HG03280 (cell line): ENCODE measurements around the gene RALGAPB.

Experiments used
- ATAC-seq: cut with Tn5 transposase; IDR thresholded peaks from one replicate; pipeline ENCODE4 v1.9.1; 2021; ENCODE audit warnings: mild to moderate bottlenecking, moderate library complexity; ENCODE audit not compliant: unreplicated experiment

RALGAPB gene

DNA sequence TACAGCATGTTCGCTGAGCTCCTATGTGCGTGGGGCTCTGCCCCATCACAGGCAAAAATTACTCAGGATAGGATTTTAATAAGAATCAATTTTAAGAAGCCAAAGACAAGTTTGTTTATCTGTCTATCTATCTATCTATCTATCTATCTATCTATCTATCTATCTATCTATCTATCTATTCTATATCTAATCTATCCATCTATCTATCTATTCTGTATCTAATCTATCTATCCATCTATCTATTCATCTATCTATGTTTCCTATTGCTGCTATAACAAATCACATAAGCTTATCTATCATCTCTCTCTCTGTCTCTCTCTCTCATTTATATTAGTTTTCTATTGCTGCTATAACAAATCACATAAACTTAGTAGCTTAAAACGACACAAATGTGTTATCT, 130.6 kb downstream of the RALGAPB start:
- ATAC-seq: no peak

DNA sequence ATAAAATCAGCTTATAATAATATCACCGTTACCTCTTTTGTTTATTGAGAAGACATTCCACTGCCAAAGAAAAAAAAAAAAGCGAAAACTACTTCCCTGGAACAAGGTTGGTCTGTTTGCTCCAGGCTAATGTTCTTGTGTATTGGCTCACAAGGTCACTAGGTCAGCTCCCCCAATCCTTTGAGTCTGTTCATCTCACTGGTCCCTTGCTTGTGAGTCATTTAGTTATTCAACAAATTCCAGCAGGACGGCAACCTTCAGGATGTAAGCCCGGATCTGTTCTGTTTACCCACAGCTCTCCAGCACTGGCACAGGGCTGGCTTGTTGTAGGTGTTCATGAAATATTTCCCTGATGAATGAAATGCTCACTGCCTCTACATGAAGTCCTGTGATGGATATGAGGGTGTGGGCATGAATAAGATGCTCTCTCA, 132.2 kb downstream of the RALGAPB start:
- ATAC-seq: no peak

DNA sequence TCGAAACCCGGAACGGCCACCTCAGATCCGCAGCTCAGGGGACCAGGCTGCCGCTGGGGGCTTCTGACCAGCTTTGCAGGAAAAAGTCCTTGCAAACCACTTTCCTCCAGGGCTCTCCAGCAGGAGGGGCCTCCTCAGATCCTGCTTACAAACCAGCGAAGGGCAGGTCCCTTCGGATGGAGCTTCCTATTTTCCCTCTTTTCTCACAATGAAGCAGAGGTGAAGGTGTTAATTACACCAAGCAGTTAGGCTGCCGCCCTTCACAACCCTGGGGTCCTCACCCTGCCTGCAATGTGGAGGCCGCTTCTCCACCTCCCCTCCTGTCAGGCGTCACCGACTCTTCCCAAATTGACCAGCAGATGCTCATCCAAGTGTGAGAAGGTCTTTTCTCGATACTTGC, 134.7 kb downstream of the RALGAPB start:
- ATAC-seq: no peak

DNA sequence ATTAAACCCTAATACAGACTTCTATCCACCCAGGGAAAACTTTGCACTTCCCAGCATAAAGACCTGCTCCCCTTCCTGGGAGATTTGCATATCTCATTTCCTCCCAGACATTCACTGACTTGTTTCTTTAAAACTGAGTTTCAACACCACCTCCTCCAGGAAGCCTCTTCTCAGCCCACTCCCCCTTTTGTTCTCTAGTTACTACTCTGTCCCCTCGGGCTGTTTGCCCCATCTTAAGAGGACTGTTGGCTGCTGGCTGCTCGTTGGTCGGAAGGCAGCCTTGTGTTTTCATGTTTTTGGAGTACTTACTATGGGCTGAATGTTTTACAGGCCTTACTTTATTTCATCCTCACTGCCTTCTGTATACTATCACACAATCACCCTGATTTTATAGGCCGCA, 135.5 kb downstream of the RALGAPB start:
- no peak for ATAC-seq

DNA sequence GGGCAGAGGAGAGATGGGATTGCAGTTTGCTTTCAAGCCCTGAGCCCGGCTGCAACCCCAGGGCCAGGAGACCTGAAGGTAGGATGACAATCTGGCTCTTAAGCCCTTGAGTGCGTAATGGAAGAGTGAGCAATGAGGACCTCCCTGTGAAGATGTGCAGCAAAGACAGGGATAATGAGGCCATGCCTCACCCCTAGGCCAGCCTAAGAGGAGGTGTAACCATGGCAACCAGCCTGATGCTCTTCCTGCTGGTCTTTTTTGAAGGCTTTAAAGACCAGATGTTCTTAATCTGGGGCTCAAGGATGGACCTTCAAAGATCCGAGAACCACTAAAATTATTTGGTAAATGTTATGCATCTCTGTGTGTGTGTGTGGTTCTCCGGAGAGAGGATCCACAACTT, 137.2 kb downstream of the RALGAPB start:
- ATAC-seq: no peak

DNA sequence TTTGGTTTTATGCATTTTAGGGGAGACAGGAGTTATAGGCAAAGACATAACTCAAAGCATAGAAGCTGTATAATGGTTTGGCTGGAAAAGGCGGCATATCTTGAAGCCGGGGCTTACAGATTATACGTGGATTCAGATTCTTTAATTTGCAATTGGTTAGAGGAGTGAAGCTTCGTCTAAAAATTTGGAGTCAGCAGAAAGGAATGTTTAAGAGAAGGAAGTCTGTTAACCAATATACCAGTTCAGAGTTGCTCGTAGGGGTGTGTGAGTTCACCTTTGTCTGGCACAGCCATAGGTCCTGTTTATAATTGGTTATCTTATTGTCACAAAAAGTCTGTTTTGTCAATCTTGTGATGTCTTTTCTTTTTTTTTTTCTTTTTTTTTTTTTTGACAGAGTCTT, 137.9 kb downstream of the RALGAPB start:
- ATAC-seq: no peak

DNA sequence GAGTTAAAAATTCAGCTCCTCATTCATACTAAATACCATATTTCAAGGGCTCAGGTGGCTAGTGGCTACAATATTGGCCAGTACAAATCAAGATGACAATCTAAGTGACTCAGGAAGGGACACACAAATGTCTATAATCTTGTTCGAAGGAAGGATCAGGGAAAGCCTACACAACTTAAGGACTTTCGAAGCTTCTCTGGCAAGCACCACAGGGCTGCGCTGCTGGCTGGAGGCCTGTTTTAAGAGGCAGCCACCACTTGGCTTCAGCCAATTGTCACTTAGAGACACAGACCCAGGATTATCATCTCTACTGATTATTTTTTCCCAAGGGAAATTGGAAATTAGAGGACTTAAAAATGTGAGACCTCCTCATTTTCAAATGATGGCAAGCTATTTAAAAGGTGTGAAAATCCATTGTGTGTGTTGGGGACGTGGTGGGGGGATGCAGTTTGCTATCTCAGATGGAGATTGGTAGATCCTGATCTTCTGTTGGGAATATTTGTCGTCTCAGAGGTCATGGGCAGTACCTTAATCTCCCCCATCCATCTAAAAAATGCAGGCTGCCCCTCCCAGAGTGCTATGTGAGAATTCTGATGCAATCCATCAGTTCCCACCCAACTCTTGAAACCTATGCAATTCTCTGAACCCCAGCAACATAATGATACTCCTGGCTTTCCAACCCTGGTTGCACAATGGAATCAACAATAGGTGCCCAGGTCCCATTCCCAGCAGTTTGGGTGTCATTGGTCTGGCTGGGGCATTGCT, 140.3 kb downstream of the RALGAPB start:
- no peak for ATAC-seq

DNA sequence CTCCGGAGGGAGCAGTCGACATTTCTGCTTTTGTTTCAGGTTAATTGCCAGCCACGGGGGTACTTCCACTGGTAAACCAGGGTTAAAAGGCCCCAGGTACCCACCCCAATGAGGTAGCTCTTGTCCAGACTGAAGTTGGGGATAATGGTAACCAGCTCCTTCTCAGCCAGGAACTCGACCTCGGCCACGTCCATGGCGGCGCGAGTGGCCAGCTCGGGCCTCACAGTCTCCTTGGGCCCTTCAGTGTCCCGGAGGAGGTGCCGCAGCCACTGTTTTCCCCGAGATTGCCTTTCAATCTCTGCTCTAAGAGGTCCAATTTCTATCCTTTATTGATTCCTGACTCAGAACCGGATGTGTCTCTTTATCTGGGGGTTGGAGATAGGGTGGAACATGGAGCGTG, 142.6 kb downstream of the RALGAPB start:
- no peak for ATAC-seq

DNA sequence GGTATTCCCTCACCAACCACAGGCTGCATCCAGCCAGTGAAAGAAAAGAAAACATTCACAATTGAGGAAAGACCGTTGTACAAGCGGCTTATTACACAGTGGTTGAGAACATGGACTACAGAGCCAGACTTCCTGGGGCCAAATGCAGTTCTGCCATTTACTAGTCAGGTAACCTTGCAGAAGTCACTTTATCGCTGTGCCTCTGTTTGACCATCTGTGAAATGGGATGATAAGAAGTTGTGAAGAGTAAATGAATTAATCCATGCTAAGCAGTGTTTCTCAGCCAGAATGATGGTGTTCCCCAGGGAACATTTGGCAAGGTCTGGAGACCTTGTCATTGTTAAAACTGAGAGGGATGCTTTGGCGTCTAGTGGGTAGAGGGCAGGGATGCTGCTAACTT, 143.8 kb downstream of the RALGAPB start:
- ATAC-seq: no peak

DNA sequence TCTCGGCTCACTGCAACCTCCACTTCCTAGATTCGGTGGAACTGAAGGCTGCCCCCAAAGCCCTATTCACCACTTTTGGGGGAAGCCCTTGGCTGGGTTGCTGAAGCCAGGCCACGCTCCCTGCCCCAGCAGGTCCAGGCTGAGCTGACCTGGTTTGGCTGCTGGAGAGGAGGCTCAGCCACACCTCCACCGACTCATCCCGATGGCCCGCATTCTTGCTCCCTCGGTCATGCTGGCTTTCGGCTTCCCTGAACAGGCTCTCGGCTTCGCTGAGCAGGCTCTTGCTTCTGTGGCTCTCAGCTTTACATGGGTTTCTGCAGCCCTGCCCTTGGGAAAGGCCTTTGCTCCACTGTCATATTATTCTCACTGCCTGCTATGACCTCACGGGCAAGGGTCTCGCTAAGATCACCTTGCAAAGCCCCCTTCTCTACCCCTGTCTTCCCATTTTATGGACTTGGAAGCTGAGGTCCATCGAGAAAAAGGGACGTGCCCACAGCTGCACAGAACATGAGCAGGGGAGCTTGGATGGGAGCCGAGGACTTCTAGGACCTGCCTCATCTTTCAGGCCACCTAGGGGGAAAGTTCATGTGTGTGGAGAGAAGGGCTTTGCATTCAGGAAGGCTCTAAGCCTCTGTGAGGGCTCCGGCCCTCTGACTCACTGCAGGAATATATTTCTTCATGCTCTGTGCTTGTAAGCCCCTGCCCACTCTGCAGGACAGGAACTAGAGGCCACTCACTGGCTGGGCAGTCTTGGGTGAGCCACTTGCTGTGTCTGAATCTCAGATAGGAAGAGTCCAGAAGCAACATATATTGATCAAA, 144.6 kb downstream of the RALGAPB start:
- ATAC-seq: no peak

DNA sequence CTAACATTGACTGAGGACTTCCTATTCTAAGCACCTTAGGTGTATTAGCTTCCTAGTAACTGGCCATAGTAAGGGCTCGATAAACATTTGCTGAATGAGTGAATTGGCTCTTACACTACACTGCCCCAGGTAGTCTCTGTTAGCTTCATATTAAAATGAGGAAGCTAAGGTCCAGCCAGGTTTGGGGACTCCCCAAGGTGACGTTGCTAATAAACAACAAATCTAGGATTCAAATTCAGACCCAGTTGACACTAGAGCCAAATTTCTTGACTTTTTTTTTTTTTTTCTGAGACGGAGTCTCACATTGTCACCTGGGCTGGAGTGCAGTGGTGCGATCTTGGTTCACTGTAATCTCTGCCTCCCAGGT, 145.2 kb downstream of the RALGAPB start:
- ATAC-seq: no peak

DNA sequence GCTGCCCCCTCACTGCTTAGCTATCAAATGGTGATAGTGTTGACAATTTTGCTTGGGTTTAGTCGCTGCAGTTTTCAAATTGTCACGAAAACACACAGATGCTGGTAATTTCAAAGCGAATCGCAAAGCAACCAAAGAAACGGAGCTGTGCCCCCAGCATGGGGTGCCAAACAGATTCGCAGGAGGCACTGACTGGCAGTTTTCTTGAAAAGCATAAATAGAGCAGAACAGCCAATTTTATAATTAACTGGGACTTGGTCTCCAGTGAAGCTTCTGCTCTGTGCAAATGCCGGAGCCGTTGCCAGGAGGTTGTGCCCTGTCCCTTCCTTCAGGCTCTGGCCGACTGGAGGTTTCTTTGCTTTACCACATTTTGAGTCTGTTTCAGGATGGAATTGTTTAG, 147.8 kb downstream of the RALGAPB start:
- ATAC-seq: no peak

DNA sequence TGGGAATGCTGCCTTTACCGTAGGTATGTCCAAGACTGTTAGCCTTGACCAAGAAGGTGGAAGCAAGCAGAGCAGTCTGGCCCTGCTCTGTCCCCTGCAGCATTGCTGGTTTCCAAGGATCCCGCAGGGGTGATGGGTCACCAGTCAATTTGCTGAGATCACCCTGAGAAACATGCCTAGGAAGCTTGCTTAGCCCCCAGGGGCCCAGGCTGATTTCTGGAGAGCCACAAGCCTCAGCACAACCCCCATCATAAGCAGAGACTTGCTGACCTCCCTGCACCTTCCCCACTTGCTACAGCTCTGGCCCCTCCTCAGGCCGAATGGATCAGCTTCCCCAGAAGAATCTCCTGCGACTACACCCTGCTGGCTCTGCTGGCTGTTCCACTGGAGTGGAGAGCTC, 150.4 kb downstream of the RALGAPB start:
- ATAC-seq: no peak

DNA sequence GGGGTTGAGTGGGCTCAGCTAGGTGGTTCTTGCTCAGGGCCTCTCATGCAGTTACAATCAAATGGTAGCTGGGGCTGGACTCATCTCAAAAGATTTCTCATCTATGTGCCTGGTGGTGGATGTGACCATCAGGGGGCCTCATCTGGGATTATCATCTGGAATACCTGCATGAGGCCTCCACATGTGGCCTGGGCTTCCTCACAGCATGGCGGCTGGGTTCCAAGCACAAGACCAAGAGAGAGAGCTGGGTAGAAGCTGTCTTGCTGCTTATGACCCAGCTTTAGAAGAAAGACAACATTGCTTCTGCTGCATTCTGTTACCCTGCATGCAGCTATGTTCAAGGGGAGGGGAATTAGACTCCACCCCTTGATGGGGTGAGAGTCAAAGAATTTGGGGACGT, 151.4 kb downstream of the RALGAPB start:
- ATAC-seq: no peak

DNA sequence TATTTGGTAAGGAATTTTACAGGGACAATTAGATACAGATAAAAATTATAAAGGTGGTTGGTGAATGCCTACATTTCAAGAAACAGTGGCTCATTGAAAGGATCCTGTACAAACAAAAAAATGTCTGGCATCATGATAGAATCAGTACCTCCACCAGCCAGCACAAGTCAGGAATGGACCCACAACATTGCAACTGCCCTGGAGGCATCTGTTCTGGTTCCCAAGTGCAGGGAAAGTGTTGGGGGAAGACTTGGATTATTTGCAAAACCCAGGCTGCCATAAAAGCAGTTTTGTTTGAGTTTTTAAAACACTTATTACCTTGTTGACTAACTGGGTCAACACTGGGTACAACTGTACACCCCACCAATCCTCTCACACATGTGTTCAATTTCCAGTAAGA, 153.3 kb downstream of the RALGAPB start:
- ATAC-seq: no peak

DNA sequence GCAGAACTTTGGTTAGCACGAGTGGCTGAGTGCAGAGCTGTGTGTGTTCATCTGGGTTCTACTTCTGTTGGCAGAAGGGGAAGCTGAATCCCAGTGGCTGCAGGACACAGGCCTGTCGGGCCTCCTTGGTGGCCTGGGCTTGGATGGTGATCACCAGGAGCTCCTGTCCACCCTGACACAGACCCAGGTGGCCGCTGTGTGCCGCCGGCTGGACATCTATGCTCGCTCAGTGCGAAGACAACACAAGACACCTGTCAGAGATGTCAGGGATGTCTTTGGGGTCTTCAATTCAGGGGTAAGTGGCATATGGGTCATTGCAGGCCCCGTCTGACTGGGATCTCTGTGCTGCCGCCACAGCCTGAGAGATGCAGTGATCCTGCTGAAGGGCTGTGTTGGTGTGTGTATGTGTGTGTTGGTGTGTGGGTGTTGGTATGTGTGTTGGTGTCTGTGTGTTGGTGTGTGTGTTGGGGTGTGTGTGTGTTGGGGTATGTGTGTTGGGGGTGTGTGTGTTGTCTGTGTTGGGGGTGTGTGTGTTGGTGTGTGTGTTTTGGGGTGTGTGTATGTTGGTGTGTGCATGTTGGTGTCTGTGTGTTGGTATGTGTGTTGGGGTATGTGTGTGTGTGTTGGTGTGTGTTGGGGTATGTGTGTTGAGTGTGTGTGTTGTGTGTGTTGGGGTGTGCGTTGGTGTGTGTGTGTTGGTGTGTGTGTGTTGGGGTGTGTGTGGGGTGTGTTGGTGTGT, 154.4 kb downstream of the RALGAPB start:
- ATAC-seq: no peak
